OCI-LY1 (cell line): ENCODE results near the gene MFN1.

Experiments
- CTCF ChIP-seq: fragments of 200-600 bp; sonication (generic), shearing (Covaris generic); IDR thresholded peaks from 2 replicates; pipeline ENCODE4 v1.5.1; 2017; ENCODE audit warnings: mild to moderate bottlenecking, antibody characterized with exemption, low read length, moderate library complexity, mixed read lengths
- EZH2 ChIP-seq: fragments of 200-600 bp; sonication (generic), shearing (Covaris generic); IDR thresholded peaks from 2 replicates; pipeline ENCODE4 v1.8.0; 2017; ENCODE audit warnings: borderline replicate concordance, mixed run types, mild to moderate bottlenecking, antibody characterized with exemption, low read length, moderate library complexity, mixed read lengths

- TF ChIP-seq CTCF: no peak
- TF ChIP-seq EZH2: no peak
Observed at GRCh38 chr3:179373938-179374337, 26.4 kb downstream of the MFN1 start.
